Hepatic stellate cell (primary cell): ENCODE results near the gene AFAP1.
A peak's percentile ranks its signal among the peaks of the same experiment; 100 is the strongest.

Source experiments
- DNase-seq: peaks from one replicate; pipeline ENCODE4 v3.0.0; 2011; ENCODE audit warnings: low spot score

The AFAP1 gene

DNA sequence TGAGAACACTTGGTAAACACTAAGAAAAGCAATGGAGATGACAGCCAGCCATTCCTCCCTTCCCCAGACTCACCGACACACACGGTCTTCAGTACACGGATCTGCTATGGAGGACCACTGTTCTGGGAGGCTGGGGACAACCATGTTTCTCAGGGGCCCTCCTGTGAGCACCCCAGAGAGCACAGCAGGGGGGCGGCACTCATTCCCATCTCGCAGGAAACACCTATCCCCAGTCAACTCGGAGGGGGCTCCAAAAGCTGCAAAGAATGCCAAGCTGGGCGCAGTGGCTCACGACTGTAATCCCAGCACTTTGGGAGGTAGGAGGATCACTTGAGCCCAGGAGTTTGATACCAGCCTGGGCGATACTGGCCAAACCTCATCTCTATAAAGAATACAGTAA is 172.1 kb downstream of the AFAP1 start:
- no peak for DNase-seq

GRCh38 chr4:7766661-7767345 is 172.9 kb downstream of the AFAP1 start:
- DNase-seq, result no peak

GRCh38 chr4:7766086-7766485 is 173.6 kb downstream of the AFAP1 start:
- no peak for DNase-seq

DNA sequence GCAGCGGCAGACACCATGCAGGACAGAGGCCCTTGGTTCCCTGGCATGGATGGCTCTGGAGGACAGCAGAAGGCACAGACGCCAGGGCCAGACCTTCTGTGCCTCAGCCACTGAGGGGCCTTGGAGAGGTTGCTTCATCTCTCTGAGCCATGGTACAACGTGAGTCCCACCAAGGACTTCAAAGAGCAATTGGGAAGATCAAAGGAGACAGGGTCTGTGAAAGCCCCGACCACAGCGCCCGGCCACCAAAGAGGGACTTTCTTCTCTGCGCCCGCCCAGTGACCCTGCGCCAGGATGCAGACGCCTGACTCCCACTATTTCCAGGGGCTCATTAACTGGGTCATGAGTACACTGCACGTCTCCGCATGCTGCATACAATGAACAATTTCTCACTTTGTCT is 174.0 kb downstream of the AFAP1 start:
- DNase-seq, result no peak

DNA sequence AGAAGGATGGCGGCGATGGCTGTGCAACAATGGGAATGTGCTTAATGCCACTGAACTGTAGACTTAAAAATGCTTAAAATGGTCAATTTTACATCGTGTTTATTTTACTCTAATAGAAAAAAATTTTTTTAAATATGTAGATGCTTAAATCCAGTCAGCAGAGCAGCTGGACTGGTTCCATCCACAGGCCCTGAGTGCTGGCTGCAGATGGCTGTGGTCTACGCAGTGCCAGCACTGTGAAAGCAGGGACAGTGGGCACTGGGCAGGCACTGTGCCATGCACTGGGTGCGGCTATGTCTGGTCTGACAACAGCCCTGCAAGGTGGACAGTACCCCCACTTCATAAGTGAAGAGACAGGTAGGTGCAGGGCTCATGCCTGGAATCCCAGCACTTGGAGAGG is 175.2 kb downstream of the AFAP1 start:
- no peak for DNase-seq

DNA sequence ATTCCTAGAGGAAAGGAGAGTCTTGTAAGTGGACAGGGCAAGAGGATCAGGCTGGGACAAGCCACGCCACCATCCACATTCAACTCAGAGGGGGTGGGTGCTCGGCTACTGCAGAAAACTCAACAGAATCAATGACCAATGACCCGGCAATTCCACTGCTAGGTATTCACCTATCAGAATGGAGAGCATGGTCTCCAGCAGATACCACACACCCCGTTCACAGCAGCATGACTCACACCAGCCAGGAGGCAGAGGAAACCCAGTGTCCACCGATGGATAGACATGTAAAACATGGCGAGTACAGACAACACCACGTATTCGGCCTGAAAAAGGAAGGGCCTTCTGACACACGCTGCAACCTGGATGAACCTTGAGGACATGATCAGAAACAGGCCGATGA is 175.9 kb downstream of the AFAP1 start:
- DNase-seq, result peak; percentile 61

DNA sequence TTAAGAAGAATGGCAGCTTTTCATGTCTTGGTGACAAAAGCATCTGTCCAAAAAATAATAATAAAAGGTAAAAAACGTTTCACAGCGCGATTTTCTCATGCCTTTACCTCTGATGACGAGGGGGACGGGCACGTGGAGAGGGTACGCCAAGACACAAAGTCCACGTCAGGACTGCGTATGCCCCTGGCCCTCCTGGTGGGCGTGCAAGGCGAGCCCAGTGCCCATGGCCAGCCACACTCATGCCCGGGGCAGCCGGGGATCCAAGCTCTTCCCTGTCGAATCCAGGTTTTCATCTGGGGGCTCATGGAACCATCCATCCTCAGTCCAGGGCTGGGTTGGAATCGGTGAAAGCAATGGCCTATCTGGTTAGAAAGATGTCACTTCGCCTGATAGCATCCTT is 176.6 kb downstream of the AFAP1 start:
- DNase-seq, result no peak

DNA sequence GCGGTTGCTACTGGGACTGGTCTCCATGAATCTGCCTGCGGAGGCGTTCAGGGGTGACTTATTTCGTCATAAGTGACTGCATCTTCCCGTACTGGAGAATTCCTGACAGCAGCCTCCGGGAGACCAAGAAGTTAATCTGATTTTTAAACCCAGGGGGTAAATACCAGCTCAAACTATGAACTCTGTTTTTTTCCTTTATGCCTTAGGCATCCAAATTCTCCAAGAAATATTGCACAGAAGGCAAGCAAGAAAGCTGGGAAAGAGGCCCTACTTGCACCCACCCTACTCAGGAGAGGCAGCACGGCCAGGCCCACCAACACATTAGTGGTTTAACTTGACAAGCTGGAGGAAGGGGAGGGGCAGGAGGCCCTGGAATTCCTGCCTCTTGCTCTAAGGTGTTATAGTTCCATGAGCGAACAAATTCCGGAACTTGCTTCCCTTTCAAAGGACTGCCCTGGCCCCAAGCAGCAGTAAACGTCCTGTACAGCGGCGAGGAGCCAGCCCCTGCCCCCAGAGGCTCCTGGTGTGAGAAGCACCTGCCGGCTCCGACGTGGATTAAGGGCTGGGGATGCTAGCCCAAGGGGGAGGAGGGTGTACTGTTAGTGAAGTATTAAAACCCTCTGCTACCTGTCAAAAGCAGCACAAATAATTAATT is 177.2 kb downstream of the AFAP1 start:
- DNase-seq, result no peak

GRCh38 chr4:7761720-7762119 is 177.9 kb downstream of the AFAP1 start:
- peak; percentile 70 for DNase-seq

DNA sequence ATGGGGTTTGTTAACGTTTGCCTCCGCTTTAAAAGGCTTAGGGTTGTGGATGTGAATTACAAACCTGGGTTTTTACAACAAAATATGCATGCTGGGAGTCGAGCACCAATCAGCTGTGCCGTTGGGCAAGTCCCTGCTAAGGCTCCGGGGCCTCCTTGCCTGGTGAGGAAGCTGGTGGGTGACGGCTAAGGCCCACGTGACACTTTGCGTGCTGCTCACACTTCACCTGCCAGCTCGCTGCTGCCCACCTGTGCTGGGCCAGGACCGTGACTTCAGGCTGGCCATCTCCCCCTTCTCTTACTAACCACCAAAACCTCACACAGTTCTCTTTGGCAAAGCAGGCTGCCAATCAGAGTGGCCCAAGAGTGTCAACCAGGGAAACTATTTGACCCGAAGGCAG is 178.3 kb downstream of the AFAP1 start:
- DNase-seq, result no peak

GRCh38 chr4:7760706-7761105 is 179.0 kb downstream of the AFAP1 start:
- no peak for DNase-seq

- DNase-seq, result no peak
Observed at GRCh38 chr4:7760228-7760627, 179.4 kb downstream of the AFAP1 start.

DNA sequence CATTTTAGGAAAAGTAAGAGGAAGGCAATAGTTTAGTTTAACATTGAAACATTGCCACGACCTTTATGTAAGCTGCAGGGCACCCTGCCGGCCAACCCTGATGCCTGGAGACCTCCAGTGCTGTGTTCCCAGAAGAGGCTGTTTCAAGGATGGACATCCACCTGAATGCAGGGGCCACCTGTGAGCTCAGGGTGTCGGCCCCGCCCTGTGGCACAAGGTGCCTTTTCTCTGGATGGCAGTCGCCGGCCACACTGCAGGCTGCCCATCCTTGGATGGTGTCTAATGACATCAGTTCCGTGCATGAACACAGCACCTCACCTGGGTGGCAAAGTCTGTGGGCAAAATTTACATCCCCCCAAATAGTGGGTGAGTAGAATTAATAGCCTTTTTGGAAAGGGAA is 180.0 kb downstream of the AFAP1 start:
- DNase-seq, result no peak

DNA sequence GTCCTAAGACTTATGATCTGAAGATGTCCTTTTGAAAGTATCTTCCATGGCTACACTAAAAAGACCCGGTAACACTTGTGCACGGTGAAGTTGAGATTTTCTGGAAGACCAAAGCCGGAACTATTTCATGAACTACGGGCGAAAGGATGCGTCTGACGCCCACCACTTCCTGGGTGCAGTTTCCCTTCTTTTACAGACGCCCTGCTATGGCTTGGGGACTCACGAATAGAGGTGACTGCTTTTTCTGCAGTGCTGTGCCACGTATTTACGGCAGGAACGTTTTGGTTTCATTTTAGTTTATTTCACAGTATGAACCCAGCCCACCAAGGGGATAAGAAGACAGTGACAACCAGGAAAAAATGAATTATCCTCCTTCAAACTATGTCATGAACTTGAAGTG is 180.4 kb downstream of the AFAP1 start:
- DNase-seq, result no peak

DNA sequence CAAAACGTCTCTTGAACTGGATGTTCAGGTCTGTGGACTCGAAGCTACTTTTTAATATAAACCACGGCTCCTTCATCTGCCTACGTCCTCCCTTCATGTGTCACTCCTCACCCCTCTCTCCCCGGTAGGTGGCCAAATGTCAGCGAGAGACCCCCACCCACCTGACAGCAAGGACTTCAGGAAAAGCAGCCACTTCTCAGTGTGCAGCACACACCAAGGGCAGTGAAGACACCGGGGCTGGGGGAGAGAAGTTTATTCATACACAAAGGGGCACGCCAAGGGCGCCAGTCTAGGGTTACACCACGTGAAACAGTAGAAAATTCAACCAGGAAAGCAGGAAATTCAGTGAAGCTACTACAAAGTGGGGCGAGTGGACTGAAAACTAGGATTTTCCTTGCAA is 181.2 kb downstream of the AFAP1 start:
- no peak for DNase-seq

DNA sequence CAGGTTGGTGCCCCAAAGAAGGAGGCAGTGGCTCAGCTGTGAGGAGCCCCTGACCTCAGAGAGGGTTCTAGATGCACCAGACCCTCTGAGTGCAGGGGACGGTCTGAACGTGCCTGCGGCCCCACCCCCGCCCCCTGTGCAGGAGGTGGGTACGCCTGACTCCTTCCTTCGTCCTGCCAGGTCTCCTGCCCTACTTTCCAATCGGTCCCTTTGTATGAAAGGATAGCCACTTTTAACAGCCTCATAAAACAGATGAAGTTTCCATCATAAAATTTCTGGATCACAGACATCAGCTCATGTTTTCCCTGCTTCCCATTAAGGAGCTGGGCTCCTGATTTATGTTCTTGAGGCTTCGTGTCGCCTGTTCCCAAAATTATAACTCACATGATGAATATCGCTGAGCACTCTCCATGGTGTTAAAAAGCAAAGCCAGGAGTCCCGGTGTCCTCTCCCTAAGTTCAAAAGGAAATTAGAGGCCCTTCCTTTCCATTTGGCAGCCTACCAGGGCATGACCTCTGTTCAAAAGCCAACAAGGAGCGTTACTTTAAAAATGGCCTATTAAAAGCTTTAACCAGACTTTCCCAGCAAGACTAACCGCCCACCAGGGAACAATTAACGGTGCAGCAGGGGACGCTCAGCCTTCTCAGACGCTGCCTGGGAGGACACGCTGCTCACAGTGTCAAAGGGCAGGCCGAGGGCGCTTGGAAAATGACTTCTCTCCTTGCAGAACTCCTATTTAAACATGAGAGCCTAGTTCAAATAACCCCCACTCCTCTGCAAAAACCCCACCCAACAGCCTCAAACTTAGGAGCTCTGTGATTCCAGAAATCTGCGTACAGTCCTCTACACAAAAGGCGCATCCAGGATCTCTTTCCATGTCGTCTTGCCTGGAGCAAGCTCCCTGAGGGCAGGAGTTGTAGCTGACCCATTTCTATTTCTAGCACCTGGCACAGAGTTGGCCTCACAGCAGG is 181.9 kb downstream of the AFAP1 start:
- DNase-seq, result no peak

- no peak for DNase-seq
Observed at GRCh38 chr4:7756561-7757355, 182.9 kb downstream of the AFAP1 start.

- no peak for DNase-seq
Observed at GRCh38 chr4:7756071-7756470, 183.6 kb downstream of the AFAP1 start.

GRCh38 chr4:7755561-7755960 is 184.1 kb downstream of the AFAP1 start:
- DNase-seq, result no peak

DNA sequence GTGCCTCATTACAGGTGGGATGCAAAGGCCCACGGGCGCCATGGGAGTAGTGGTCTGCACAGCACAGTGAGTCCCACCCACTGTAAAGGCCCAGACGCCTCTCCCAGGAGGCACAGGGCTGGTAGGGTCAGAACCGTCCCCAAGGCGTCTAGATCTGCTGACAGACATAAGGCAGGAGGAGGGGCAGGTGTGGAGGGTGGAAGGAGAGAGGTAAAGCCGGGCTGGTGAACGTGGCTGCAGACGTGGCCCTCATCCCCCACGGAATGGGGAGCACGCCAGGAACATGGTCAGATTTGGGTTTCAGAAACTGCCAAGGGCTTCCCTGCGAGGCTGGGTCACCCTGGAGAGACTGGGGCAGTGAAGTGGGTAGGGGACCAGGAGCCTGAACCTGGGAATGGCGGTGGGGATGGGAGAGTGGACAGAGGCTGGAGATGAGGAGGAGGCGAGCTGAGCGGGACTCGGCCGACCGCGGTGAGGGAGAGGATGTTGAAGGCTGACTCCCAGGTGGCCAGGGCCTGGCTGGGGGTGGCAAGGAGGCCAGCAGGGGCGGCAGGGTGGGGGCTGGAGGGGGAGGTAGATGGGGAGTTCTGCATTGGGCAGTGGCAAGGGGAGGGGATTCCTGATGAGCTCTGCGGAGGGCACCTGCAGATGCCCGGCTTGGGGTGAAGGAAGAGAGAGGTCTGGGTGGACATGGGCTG is 184.9 kb downstream of the AFAP1 start:
- no peak for DNase-seq

DNA sequence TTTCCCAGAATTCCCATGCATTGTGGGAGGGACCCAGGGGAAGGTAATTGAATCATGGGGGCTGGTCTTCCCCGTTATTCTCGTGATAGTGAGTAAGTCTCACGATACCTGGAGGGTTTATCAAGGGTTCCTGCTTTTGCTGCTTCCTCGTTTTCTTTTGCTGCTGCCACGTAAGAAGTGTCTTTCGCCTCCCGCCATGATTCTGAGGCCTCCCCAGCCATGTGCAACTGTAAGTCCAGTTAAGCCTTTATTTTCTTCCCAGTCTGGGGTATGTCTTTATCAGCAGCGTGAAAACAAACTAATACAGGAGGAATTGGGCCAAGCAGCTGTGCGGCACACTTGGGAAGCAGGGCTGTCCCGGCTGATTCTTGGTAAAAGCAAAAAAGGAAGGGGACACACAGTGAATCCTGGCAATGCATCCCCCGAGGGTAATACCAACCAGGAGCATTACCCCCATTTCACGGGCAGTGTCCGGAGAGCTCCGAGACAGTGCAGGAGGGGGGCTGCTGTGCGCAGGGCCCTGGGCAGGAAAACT is 185.7 kb downstream of the AFAP1 start:
- no peak for DNase-seq
